ENCODE data around the gene IL17D.

IL17D gene

DNA sequence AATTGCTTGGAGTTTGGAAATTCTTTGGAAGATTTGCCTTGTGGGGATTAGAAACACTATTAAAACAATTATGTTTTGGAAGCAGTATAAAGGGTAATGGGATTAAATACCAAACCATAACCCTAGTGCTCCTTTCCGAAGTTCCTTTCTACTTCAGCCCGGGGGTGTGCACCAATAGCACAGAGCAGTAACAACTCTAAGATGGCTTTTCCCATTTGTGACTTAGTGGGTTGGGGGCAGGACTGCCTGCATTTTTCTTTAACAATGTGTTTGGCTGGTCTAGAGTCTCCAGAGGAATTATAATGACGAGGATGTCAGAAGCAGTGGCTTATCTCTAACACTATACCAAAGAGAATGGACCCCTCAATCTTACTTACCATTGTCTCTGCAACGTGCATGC, 11.9 kb upstream of the IL17D start:
- no peak for DNase-seq (ENCODE audit: low read depth)

DNA sequence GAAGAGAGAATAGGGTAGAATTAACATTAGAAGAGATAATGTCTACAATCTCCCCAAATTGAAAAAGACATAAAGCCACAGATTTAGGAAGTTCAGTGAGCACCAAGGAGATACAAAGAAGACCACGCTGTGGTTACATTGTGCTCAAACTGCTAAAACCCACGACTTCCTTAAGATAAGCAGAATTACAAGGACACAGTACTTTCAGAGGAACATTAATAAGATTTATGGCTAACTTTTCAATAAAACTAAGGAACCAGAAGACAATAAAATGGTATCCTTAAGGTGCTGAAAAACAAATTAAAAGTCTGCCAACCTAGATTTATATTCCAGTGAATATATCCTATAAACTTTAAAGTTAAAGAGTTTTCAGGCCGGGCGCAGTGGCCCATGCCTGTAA, 7.4 kb upstream of the IL17D start:
- DNase-seq (ENCODE audit: low read depth) = no peak

DNA sequence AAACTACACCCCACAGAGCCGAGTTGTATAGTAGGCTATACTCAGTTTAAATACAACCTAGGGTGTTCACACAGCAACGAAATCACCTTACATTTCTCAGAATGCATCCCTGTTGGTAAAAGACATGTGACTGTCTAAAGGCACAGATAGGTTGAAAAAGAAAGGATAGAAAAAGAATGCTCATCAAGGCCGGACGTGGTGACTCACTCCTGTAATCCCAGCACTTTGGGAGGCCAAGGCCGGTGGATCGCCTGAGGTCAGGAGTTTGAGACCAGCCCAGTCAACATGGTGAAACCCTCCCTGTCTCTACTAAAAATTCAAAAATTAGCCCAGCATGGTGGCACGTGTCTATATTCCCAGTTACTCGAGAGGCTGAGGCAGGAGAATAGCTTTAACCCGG, 3.8 kb upstream of the IL17D start:
- no peak for DNase-seq (ENCODE audit: low read depth)

DNA sequence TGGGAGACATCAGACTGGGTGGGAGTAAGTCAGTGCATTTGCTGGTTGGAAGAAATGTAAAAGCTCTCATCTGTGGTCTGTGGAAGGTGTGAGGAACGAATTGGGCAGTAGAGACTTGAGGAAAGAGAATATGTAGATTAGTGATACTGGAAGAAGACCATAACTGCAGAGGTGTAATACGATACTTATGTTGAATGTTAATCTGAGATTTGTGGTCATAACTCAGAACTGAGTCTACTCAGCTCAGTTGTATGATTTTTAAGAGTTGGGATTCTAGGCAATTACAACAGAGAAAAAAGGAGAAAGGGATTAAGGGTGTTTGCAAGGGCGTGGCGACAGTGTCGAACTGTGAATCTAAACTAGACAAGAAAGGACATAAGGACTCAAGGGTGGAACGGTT, 3.2 kb upstream of the IL17D start:
- no peak for DNase-seq (ENCODE audit: low read depth)

DNA sequence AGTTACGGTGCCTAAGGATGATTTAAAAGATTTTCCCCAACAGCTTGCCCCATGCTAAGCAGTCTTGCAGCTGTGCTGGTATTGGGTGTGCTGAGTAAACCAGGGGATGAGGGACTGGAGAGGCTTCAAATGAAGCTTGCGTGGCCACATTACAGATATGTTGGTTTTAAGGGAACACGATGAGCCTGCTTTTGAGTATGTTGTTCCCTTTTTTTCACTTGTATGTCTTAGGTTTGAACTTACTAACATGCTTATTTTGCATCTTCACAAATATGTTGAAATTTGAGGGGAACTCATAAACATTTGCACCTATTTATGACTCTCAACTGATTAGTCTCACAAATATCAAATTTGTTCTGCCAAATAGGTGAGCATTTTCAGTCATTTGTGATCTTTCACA, 2.0 kb upstream of the IL17D start:
- DNase-seq (ENCODE audit: low read depth) = no peak

GRCh38 chr13:20702530-20702914, 977 bp upstream of the IL17D start:
- no peak for DNase-seq (ENCODE audit: low read depth)

DNA sequence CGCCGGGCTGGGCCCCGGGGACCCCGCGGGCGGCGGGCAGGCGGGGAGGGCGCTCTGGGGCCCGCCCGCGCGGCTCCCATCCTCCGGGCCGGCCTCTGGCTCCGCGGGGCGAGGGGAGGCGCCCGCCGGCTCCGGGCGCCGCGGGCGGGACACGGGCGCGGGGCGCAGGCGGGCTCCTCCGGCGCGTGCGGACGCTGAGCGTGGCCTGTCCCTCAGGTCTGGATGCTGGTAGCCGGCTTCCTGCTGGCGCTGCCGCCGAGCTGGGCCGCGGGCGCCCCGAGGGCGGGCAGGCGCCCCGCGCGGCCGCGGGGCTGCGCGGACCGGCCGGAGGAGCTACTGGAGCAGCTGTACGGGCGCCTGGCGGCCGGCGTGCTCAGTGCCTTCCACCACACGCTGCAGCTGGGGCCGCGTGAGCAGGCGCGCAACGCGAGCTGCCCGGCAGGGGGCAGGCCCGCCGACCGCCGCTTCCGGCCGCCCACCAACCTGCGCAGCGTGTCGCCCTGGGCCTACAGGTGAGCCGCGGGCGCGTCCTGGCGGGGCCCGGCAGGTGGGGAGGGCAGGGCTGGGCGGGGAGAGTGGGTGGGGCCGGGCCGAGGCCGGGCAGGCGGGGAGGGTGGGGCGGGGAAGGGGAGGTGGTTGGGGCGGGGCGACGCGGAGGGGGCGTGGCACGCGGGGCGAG, 420 bp downstream of the IL17D start:
- peak; percentile 60 for DNase-seq (ENCODE audit: low read depth)

- DNase-seq (ENCODE audit: low read depth) = no peak
These were observed 1.1 kb downstream of the IL17D start for GRCh38 chr13:20704459-20705069.

DNA sequence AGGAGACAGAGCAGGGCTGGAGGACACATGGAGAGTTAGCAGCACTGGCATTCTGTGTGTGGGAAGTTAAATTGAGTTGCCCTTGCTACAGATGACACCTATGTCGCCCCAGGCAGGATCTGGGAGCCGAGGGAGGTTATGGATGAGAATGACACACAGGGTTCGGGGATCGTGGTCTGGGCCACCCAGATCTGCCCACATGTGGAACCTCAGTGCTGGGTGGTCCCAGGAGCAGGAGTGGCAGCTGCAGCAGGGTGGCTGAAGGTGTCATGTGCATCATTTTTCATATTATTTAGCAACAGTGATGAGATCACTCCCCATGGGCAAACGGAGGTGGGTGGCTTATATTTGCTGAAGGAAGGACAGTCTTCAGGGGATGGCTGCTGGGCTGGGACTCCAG, 3.2 kb downstream of the IL17D start:
- DNase-seq (ENCODE audit: low read depth) = no peak

GRCh38 chr13:20708216-20708615, 4.7 kb downstream of the IL17D start:
- no peak for DNase-seq (ENCODE audit: low read depth)

DNA sequence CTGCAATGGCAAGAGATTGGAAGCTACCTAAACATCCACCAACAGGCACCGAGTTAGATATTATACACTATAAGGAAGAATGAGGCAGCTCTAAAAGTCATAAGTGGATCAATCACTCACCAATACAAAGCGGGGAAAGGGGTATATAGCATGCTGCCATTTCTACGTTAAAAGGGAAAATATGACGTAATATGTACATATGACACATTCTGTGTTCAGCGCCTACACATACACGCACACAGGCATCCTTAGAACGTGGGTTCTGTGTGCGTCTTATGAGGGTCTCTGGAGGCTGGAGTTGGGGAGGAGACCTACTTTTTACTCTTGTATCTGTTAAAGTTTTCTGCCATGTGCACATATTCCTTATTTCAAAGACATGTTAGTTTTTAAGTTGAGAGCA, 5.9 kb downstream of the IL17D start:
- no peak for DNase-seq (ENCODE audit: low read depth)

DNA sequence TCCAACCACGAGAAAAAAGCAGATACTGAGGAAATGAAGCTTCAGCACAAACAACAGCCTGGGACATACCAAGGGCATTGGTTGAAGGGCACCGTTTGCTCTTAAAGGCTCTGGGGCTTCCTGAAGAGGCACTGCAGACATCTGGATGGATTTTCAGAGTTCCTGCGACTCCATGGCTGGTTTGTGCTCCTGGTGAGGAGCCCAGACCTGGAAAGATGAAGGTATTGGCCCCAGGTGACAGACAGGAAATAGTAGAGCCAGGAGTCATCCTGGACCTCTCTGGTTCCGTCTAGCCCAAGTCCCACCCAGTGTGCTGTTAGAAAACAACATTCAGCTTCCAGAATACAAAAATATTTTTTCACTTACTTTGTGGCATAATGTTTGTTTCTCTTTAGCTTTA, 6.3 kb downstream of the IL17D start:
- no peak for DNase-seq (ENCODE audit: low read depth)

GRCh38 chr13:20711301-20712044, 8.0 kb downstream of the IL17D start:
- no peak for DNase-seq (ENCODE audit: low read depth)

DNA sequence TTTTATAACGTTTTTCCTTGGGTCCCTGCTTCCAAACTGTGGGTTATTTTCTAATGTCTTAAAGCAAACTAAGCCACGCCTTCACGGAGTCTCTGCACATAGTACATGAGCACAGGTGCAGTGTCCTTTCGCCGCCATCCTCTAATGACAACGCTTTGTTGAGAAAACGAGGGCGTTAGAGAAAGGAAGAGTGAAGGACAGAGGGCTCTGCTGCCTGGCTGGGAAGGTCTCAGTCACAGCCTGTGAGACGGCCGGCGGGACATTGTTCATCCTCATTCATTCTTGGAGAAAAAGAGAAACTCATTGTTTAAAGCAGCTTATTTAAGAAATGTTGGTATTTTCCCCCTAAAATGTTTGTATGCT, 9.5 kb downstream of the IL17D start:
- DNase-seq (ENCODE audit: low read depth) = no peak

- no peak for DNase-seq (ENCODE audit: low read depth)
These were observed 10.3 kb downstream of the IL17D start for GRCh38 chr13:20713751-20714150.

DNA sequence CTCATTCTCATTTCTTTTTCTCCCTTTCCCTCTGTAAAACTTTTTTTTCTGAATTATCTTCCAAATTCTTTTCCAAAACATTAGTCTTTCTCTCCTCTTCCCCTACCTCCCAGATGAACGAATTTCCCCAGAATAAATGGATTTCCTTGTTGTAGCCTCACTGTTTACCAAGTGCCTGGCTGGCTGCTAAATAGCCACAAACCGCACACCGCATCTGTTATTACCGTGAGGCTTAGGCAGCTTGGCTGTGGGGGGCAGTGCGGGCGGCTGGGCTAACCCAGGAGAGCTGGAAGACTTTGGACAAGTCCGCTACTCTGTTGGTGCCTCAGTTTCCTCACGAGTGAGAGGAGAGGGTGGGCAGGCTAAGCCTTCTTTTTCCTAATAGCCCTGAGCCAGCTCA, 10.7 kb downstream of the IL17D start:
- DNase-seq (ENCODE audit: low read depth) = no peak

- no peak for DNase-seq (ENCODE audit: low read depth)
These were observed 11.2 kb downstream of the IL17D start for GRCh38 chr13:20714563-20715329.

GRCh38 chr13:20715330-20715712, 11.8 kb downstream of the IL17D start:
- no peak for DNase-seq (ENCODE audit: low read depth)

- DNase-seq (ENCODE audit: low read depth) = no peak
These were observed 13.5 kb downstream of the IL17D start for GRCh38 chr13:20716951-20717350.

DNA sequence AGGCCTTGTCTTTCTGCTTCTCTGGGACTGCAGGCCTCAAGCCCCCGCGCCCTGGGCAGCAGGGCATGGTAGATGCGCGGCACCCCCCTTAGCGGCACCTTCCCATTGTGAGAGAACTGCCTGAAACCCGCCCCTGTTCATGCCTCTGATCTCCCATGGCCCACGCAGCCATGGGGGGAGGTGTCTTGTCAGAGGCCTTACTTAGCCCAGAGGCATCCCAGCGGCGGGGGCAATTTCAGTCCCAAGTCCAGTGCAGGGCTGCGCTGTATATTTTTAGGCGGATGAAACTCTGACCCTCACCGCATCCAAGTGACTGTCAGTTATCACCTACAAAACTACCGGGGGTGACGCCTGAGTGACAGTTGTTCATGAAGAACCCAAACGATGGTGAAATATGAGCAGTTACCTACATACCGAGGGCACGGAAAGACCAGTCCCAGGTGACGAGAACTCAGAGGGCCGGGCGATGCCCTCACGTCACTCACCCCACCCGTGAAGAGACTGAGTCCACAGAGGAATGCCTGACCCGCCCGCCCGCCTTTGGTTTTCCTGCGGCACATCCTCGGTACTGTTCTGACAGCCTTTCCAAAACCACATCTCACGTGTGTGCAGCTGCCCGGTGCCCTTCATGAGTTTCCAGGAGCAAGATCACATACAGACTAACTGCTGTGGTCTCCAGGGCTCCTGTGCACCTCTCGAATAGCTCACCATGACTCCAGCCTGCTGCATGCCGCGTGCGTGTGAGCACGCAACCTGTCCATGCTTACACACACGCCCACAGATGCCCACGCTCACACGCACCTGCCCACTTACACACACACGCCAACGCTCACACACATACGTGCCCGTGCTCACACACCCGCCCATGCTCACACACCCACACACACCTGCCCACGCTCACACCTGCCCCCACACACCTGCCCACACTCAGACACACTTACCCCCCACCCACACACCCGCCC, 14.4 kb downstream of the IL17D start:
- no peak for DNase-seq (ENCODE audit: low read depth)

DNA sequence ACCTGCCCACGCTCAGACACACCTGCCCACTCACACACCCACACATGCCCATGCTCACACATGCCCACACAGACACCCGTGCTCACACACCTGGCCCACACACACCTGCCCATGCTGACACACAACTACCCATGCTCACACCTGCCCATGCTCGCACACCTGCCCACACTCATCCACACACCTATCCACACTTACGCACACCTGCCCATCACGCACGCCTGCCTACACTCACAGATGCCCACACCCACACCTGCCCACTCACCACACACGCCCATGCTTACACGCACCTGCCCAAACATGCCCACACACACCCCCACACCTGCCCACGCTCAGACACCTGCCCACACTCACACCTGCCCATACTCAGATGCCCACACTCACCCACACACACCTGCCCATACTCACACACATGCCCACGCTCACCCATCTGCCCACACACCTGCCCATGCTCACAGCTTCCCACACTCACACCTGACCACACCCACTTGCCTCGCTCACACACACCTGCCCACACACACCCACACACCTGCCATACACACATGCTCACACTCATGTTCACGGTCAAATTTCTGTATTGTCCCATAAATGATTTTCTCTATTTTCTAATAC, 15.6 kb downstream of the IL17D start:
- DNase-seq (ENCODE audit: low read depth) = no peak

All from T follicular helper cell (primary cell).